ENCODE data around the gene KDM4D.
A peak's percentile ranks its signal among the peaks of the same experiment; 100 is the strongest.

The KDM4D gene

DNA sequence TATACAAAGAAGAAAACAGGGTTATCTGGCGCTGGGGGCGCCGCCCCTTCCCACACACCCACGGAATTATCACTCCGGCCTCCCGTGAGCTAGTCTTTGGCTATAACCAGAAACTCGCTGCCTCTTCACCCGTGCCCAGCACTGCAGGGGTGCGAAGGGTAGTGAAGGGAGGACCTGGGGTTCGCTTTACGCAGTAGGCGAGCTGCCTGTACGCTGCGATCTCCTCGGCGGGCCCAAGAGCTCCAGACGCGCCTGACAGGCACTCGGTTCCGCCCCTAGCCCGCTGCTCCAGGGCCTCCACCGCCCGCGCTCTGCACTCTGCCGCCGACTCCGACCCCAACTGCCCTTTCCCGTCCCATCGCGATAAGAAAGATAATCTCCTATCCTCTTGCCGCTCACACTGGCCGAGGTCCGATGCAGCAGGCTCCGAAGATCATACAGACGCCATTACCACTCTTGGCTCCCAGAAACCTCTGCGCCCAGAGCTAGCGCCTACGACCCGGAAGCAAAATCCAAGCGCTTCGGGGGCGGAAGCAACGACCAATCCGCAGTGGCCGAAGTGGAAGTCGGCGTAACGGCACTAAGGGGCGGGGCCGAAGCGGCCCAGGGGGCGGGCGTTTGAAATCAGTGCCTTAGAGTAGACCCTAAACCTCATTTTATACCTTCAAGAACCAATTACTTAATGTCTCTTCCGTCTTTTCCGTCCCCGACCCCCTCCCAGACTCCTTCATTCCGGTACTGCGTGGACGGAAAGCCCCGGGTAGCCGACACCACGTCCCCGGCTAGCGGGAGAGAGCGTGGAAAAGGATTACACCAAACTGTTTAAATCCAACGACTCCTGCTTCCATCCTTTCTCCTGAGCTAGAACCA, at the start of gene KDM4D, which contains the start of gene CWC15:
Gene KDM4D (plus strand): TSS at position 611 of the 870 bp plus-strand sequence. CDS start 23,664 bp downstream, outside the sequence.
Gene CWC15 (minus strand): TSS at position 458 of the 870 bp plus-strand sequence. CDS start 1,371 bp downstream, outside the sequence.
- peaks cover 4% of the 10 kb centered on the region for H3K79me2 ChIP-seq
- no peaks in the 10 kb centered on the region for H3K36me3 ChIP-seq (ENCODE audit: control insufficient read depth, insufficient read depth, low read length)
- H3K27me3 ChIP-seq (ENCODE audit: control insufficient read depth, insufficient read depth, low read length), result no peaks in the 10 kb centered on the region
- peak within 1 kb of the TSS; percentile 73 for H3K4me3 ChIP-seq (ENCODE audit: low read depth, low read length)
- H3K27ac ChIP-seq, result peak within 1 kb of the TSS; percentile 65
- H3K9ac ChIP-seq, result peak within 1 kb of the TSS; percentile 53
- H3K4me1 ChIP-seq, result no peaks in the 10 kb centered on the region
- H3K9me3 ChIP-seq (ENCODE audit: control insufficient read depth, low read length), result no peaks in the 10 kb centered on the region
- peak within 1 kb of the TSS; percentile 83 for H3K4me2 ChIP-seq (ENCODE audit: low read length)
- H2AFZ ChIP-seq, result peak within 1 kb of the TSS; percentile 94
- TF ChIP-seq, protein P1, sequence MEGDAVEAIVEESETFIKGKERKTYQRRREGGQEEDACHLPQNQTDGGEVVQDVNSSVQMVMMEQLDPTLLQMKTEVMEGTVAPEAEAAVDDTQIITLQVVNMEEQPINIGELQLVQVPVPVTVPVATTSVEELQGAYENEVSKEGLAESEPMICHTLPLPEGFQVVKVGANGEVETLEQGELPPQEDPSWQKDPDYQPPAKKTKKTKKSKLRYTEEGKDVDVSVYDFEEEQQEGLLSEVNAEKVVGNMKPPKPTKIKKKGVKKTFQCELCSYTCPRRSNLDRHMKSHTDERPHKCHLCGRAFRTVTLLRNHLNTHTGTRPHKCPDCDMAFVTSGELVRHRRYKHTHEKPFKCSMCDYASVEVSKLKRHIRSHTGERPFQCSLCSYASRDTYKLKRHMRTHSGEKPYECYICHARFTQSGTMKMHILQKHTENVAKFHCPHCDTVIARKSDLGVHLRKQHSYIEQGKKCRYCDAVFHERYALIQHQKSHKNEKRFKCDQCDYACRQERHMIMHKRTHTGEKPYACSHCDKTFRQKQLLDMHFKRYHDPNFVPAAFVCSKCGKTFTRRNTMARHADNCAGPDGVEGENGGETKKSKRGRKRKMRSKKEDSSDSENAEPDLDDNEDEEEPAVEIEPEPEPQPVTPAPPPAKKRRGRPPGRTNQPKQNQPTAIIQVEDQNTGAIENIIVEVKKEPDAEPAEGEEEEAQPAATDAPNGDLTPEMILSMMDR (IDR thresholded peaks at IDR 0.05), result no peak

DNA sequence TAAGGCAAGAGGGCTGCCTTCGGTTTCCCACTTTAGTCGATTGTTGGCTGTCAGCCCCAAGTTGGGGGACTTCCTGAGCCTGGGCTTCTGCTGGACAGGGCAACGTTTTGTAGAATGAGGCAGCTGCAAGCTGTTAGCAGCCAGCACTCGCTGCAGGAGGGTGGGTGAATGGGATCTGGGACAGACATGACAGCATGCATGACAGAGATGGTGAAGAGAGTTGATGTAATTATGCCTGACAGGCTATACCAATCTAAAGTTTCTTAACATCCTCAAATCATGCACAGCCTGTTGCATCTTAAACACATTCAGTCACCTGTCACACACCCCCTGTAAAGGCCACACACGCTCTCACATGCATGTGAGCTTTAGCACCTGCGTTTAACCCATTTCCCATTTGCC, 49.3 kb upstream of the KDM4D start:
- Histone ChIP-seq H3K9me3 (ENCODE audit: control insufficient read depth, low read length) (no peaks in the 10 kb centered on the region), H2AFZ (no peak overlapping the region), H3K4me1 (peaks cover 2% of the 10 kb centered on the region), H3K27me3 (ENCODE audit: control insufficient read depth, insufficient read depth, low read length) (no peaks in the 10 kb centered on the region), H3K36me3 (ENCODE audit: control insufficient read depth, insufficient read depth, low read length) (no peaks in the 10 kb centered on the region), H3K4me2 (ENCODE audit: low read length) (no peak overlapping the region), H3K9ac (no peak overlapping the region), H3K27ac (no peak overlapping the region), H3K4me3 (ENCODE audit: low read depth, low read length) (no peak overlapping the region), H3K79me2 (no peaks in the 10 kb centered on the region)
- TF ChIP-seq, protein P1 (IDR thresholded peaks at IDR 0.05), result no peak

DNA sequence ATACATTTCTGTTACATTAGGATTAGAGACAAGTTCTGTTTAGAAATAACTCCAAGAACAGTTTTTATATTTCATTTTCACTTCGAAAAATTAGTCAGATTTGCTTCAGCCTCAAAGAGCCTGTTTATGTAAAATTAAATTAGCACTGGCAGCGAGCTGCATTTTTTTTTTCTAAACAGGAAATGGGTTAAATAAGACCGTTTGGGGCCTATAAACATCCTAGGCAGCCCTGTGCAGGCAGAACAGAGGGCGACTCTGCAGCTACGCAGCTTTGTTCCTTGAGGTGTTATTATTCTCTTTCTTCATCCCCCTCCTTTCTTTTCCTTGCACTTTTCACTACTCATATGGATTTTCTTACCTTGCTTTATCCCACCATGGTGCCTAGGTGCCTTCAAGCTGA, 48.9 kb upstream of the KDM4D start:
- no peaks in the 10 kb centered on the region for H3K36me3 ChIP-seq (ENCODE audit: control insufficient read depth, insufficient read depth, low read length)
- H2AFZ ChIP-seq, result no peak overlapping the region
- peaks cover 2% of the 10 kb centered on the region for H3K4me1 ChIP-seq
- TF ChIP-seq, protein P1 (IDR thresholded peaks at IDR 0.05), result no peak
- no peak overlapping the region for H3K9ac ChIP-seq
- H3K4me2 ChIP-seq (ENCODE audit: low read length), result no peak overlapping the region
- no peaks in the 10 kb centered on the region for H3K79me2 ChIP-seq
- H3K27me3 ChIP-seq (ENCODE audit: control insufficient read depth, insufficient read depth, low read length), result no peaks in the 10 kb centered on the region
- no peak overlapping the region for H3K4me3 ChIP-seq (ENCODE audit: low read depth, low read length)
- no peaks in the 10 kb centered on the region for H3K9me3 ChIP-seq (ENCODE audit: control insufficient read depth, low read length)
- H3K27ac ChIP-seq, result no peak overlapping the region

DNA sequence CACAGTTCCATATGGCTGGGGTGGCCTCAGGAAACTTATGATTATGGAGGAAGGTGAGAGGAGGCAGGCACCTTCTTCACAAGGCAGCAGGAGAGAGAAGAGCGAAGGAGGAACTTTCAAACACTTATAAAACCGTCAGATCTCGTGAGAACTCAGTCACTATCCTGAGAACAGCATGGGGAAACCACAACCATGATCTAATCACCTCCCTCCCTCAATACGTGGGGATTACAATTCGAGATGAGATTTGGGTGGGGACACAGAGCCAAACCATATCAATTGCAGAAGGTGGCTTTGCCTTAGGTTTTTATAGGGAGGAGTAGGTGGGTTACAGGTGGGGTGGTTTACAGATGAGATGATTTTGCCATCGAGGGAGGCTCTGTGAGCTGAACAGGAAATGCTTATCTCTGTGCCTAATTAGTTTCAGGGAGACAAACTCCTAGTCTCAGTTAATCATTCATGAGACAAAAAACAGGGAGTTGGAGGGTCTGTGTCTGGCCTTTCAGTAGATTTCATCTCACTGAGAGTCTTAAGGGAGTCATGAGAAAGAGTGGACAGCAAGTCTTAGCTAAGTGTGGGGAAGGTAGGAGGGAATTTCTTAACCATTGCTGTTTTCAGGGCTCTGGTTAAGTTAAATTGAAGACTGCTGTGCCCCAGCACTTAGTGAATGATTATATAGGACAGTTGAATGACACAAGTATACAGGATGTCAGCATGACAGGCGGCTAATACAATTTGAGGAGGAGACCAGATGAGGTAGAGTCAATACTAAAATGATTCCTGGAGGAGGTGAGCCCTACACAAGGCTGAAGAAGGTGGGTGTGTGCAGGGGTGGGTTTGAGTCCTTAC, 47.9 kb upstream of the KDM4D start:
- Histone ChIP-seq H3K79me2 (no peaks in the 10 kb centered on the region), H3K4me3 (ENCODE audit: low read depth, low read length) (no peak overlapping the region), H3K27ac (peak overlapping the region; percentile 6), H3K27me3 (ENCODE audit: control insufficient read depth, insufficient read depth, low read length) (no peaks in the 10 kb centered on the region), H3K36me3 (ENCODE audit: control insufficient read depth, insufficient read depth, low read length) (no peaks in the 10 kb centered on the region), H3K9me3 (ENCODE audit: control insufficient read depth, low read length) (no peaks in the 10 kb centered on the region), H2AFZ (no peak overlapping the region), H3K4me1 (peaks cover 2% of the 10 kb centered on the region), H3K4me2 (ENCODE audit: low read length) (no peak overlapping the region), H3K9ac (no peak overlapping the region)
- TF ChIP-seq, protein P1 (IDR thresholded peaks at IDR 0.05), result no peak
